ENCODE measurements around the gene C9orf50.

Gene C9orf50

GRCh38 chr9:129574911-129575585, 45.9 kb downstream of the C9orf50 start:
- TF ChIP-seq RAD21 (IDR thresholded peaks at IDR 0.05; ENCODE audit: low read depth), result no peak
- TF ChIP-seq FOXM1 (IDR thresholded peaks at IDR 0.05; ENCODE audit: borderline replicate concordance, low read depth), result no peak
- no peak for TF ChIP-seq TEAD4 (IDR thresholded peaks at IDR 0.05)
- TF ChIP-seq, protein P1, sequence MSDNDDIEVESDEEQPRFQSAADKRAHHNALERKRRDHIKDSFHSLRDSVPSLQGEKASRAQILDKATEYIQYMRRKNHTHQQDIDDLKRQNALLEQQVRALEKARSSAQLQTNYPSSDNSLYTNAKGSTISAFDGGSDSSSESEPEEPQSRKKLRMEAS (IDR thresholded peaks at IDR 0.05), result no peak
- TF ChIP-seq, protein P2, sequence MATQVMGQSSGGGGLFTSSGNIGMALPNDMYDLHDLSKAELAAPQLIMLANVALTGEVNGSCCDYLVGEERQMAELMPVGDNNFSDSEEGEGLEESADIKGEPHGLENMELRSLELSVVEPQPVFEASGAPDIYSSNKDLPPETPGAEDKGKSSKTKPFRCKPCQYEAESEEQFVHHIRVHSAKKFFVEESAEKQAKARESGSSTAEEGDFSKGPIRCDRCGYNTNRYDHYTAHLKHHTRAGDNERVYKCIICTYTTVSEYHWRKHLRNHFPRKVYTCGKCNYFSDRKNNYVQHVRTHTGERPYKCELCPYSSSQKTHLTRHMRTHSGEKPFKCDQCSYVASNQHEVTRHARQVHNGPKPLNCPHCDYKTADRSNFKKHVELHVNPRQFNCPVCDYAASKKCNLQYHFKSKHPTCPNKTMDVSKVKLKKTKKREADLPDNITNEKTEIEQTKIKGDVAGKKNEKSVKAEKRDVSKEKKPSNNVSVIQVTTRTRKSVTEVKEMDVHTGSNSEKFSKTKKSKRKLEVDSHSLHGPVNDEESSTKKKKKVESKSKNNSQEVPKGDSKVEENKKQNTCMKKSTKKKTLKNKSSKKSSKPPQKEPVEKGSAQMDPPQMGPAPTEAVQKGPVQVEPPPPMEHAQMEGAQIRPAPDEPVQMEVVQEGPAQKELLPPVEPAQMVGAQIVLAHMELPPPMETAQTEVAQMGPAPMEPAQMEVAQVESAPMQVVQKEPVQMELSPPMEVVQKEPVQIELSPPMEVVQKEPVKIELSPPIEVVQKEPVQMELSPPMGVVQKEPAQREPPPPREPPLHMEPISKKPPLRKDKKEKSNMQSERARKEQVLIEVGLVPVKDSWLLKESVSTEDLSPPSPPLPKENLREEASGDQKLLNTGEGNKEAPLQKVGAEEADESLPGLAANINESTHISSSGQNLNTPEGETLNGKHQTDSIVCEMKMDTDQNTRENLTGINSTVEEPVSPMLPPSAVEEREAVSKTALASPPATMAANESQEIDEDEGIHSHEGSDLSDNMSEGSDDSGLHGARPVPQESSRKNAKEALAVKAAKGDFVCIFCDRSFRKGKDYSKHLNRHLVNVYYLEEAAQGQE (IDR thresholded peaks at IDR 0.05; ENCODE audit: low read depth), result no peak

DNA sequence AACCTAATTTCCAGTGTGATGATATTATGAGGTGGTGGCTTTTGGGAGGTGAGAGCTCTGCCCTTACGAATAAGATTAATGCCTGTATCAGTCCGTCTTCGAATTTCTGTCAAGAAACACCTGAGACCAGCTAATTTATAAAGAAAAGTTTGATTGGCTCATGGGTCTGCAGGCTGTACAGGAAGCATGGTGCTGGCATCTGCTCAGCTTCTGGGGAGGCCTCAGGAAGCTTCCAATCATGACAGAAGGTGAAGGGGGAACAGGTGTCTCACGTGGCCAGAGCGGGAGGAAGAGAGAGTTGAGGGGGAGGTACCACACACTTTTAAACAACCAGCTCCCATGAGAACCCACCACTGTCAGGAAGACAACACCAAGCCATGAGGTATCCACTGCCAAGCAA, 46.9 kb downstream of the C9orf50 start:
- TF ChIP-seq TEAD4 (IDR thresholded peaks at IDR 0.05), result no peak

DNA sequence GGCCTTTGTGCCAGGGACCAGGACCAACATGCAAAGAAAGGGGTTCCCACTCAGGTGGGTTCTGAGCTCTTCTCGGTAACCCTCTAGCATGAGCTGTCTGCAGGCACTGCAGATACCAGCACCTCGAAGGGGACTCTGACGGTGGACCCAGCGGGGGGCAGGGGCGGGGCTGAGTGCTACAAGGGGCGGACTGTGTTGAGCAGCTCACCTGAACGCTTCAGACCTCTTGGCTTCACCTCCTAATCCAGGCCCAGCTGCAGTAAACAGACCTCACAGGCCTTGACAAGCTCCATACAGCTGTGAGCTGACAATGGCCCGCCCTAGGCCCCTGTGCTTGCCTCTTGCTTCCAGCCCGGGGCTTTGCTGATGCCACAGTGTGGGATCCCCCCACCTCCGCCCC, 48.4 kb downstream of the C9orf50 start:
- no peak for TF ChIP-seq RAD21 (IDR thresholded peaks at IDR 0.05; ENCODE audit: low read depth)
- no peak for TF ChIP-seq ZBTB7A (IDR thresholded peaks at IDR 0.05; ENCODE audit: low read depth)
- TF ChIP-seq, protein P1 (IDR thresholded peaks at IDR 0.05), result no peak
- TF ChIP-seq CREB1 (IDR thresholded peaks at IDR 0.05; ENCODE audit: low read depth), result no peak
- TF ChIP-seq, protein P2 (IDR thresholded peaks at IDR 0.05; ENCODE audit: low read depth), result no peak
- TF ChIP-seq, protein P3, sequence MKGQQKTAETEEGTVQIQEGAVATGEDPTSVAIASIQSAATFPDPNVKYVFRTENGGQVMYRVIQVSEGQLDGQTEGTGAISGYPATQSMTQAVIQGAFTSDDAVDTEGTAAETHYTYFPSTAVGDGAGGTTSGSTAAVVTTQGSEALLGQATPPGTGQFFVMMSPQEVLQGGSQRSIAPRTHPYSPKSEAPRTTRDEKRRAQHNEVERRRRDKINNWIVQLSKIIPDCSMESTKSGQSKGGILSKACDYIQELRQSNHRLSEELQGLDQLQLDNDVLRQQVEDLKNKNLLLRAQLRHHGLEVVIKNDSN (IDR thresholded peaks at IDR 0.05), result no peak
- TF ChIP-seq EP300 (IDR thresholded peaks at IDR 0.05; ENCODE audit: borderline replicate concordance), result no peak
- TF ChIP-seq FOXM1 (IDR thresholded peaks at IDR 0.05; ENCODE audit: borderline replicate concordance, low read depth), result no peak
- TF ChIP-seq NFIC (IDR thresholded peaks at IDR 0.05), result no peak

- TF ChIP-seq TAF1 (IDR thresholded peaks at IDR 0.05; ENCODE audit: low read depth) (no peak), TEAD4 (IDR thresholded peaks at IDR 0.05) (no peak), ZBTB7A (IDR thresholded peaks at IDR 0.05; ENCODE audit: low read depth) (no peak)
These were observed 48.9 kb downstream of the C9orf50 start for GRCh38 chr9:129572052-129572425.

GRCh38 chr9:129571298-129572051, 49.4 kb downstream of the C9orf50 start:
- TF ChIP-seq TEAD4 (IDR thresholded peaks at IDR 0.05) (no peak), EGR1 (IDR thresholded peaks at IDR 0.05) (no peak), EP300 (IDR thresholded peaks at IDR 0.05; ENCODE audit: borderline replicate concordance) (no peak), FOXM1 (IDR thresholded peaks at IDR 0.05; ENCODE audit: borderline replicate concordance, low read depth) (no peak), TCF12 (IDR thresholded peaks at IDR 0.05; ENCODE audit: low read depth) (no peak), RAD21 (IDR thresholded peaks at IDR 0.05; ENCODE audit: low read depth) (no peak), CREB1 (IDR thresholded peaks at IDR 0.05; ENCODE audit: low read depth) (no peak), NFIC (IDR thresholded peaks at IDR 0.05) (no peak), YY1 (IDR thresholded peaks at IDR 0.05; ENCODE audit: low read depth) (no peak), TAF1 (IDR thresholded peaks at IDR 0.05; ENCODE audit: low read depth) (no peak), ZBTB7A (IDR thresholded peaks at IDR 0.05; ENCODE audit: low read depth) (no peak), CEBPB (IDR thresholded peaks at IDR 0.05) (no peak)
- TF ChIP-seq, protein P2 (IDR thresholded peaks at IDR 0.05; ENCODE audit: low read depth), result no peak
- TF ChIP-seq, protein P1 (IDR thresholded peaks at IDR 0.05), result no peak
- TF ChIP-seq, protein P3 (IDR thresholded peaks at IDR 0.05), result no peak

Measured in Ishikawa (cell line).